NB4 (cell line): ENCODE results near the gene BICD1.

Experiments
- CTCF ChIP-seq: IDR thresholded peaks from one replicate; pipeline ENCODE4 v1.5.1; 2012; ENCODE audit warnings: low read depth, low read length
- MYC ChIP-seq: IDR thresholded peaks from 2 replicates; pipeline ENCODE4 v1.6.1; 2011; ENCODE audit warnings: low read depth, low read length
- POLR2A ChIP-seq: IDR thresholded peaks from 2 replicates; pipeline ENCODE4 v1.6.1; 2011; ENCODE audit warnings: mild to moderate bottlenecking; ENCODE audit not compliant: insufficient read length; ENCODE audit errors: extremely low read depth

GRCh38 chr12:32176606-32177005, 70.0 kb downstream of the BICD1 start:
- TF ChIP-seq POLR2A (no peak), CTCF (no peak), MYC (no peak)
